ENCODE results near the gene TNFRSF14. TPM values are rescaled to one million over a fixed set of nuclear protein-coding genes. Genes with fewer than 3 reads are reported as not detected.

TNFRSF14 gene
- total and polyA plus RNA-seq, 2 of the 13 experiments (the other 11 are each of a cell fraction or from before 2014, with no cell fraction given): 11.9 to 49.9 TPM

GRCh38 chr1:2555634-2556276, 416 bp upstream of the TNFRSF14 start (continued):
- TF ChIP-seq SP1 (IDR thresholded peaks at IDR 0.05) (no peak), SP1 (CRISPR knock-in tag; IDR thresholded peaks at IDR 0.05) (no peak), MAX (IDR thresholded peaks at IDR 0.05) (peak; percentile 94), FOXM1 (CRISPR knock-in tag; IDR thresholded peaks at IDR 0.05) (no peak), ZNF576 (CRISPR knock-in tag; IDR thresholded peaks at IDR 0.05) (no peak), SIX4 (CRISPR knock-in tag; IDR thresholded peaks at IDR 0.05) (no peak), ZNF660 (CRISPR knock-in tag; IDR thresholded peaks at IDR 0.05; ENCODE audit: borderline replicate concordance, low read depth) (no peak), HOXA9 (CRISPR knock-in tag; IDR thresholded peaks at IDR 0.05; ENCODE audit: borderline replicate concordance) (no peak), ARID4A (CRISPR knock-in tag; IDR thresholded peaks at IDR 0.05; ENCODE audit: borderline replicate concordance) (no peak), ZKSCAN8 (CRISPR knock-in tag; IDR thresholded peaks at IDR 0.05; ENCODE audit: borderline replicate concordance) (no peak), TAF15 (IDR thresholded peaks at IDR 0.05; ENCODE audit: low read depth, low read length, poor library complexity, severe bottlenecking) (no peak), ZNF333 (CRISPR knock-in tag; IDR thresholded peaks at IDR 0.05; ENCODE audit: borderline replicate concordance) (no peak), ISL2 (CRISPR knock-in tag; IDR thresholded peaks at IDR 0.05) (no peak), ATM (IDR thresholded peaks at IDR 0.05; ENCODE audit: borderline replicate concordance) (no peak), IRX3 (CRISPR knock-in tag; IDR thresholded peaks at IDR 0.05; ENCODE audit: borderline replicate concordance, low read depth) (no peak), ZNF468 (CRISPR knock-in tag; IDR thresholded peaks at IDR 0.05) (peak; percentile 81; the same call in 1 of the 2 replicates), ZNF275 (CRISPR knock-in tag; IDR thresholded peaks at IDR 0.05; ENCODE audit: borderline replicate concordance) (no peak), ZNF577 (CRISPR knock-in tag; IDR thresholded peaks at IDR 0.05; ENCODE audit: borderline replicate concordance, low read depth) (no peak), ZBTB1 (CRISPR knock-in tag; IDR thresholded peaks at IDR 0.05; ENCODE audit: borderline replicate concordance) (no peak), ZNF230 (CRISPR knock-in tag; IDR thresholded peaks at IDR 0.05) (no peak)
- TF ChIP-seq, protein P1, sequence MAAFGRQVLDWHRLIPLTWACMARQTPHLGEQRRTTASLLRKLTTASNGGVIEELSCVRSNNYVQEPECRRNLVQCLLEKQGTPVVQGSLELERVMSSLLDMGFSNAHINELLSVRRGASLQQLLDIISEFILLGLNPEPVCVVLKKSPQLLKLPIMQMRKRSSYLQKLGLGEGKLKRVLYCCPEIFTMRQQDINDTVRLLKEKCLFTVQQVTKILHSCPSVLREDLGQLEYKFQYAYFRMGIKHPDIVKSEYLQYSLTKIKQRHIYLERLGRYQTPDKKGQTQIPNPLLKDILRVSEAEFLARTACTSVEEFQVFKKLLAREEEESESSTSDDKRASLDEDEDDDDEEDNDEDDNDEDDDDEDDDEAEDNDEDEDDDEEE (CRISPR knock-in tag; IDR thresholded peaks at IDR 0.05): peak; percentile 76; the same call in 1 of the 2 replicates
- TF ChIP-seq, protein P2, sequence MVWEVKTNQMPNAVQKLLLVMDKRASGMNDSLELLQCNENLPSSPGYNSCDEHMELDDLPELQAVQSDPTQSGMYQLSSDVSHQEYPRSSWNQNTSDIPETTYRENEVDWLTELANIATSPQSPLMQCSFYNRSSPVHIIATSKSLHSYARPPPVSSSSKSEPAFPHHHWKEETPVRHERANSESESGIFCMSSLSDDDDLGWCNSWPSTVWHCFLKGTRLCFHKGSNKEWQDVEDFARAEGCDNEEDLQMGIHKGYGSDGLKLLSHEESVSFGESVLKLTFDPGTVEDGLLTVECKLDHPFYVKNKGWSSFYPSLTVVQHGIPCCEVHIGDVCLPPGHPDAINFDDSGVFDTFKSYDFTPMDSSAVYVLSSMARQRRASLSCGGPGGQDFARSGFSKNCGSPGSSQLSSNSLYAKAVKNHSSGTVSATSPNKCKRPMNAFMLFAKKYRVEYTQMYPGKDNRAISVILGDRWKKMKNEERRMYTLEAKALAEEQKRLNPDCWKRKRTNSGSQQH (CRISPR knock-in tag; IDR thresholded peaks at IDR 0.05; ENCODE audit: low read depth): no peak

Data from HepG2 (cell line).